IMR-90 (cell line): Measurements from ENCODE around the gene HTR2B.

ENCODE experiments used
- CTCF ChIP-seq: conservative IDR thresholded peaks from 2 replicates; pipeline ENCODE4 v1.5.1; 2012; ENCODE audit warnings: mild to moderate bottlenecking, low read depth, low read length, improper control_type of control experiment
- POLR2A ChIP-seq: IDR thresholded peaks from 2 replicates; pipeline ENCODE4 v1.6.1; 2012; ENCODE audit warnings: mild to moderate bottlenecking, low read depth, low read length
- SMC3 ChIP-seq: fragments of 150-350 bp; IDR thresholded peaks from 2 replicates; pipeline ENCODE4 v1.6.1; 2016; ENCODE audit warnings: low read depth, mild to moderate bottlenecking, antibody characterized with exemption, low read length, moderate library complexity

GRCh38 chr2:231063347-231063746 lies 61.5 kb downstream of the HTR2B start:
- TF ChIP-seq CTCF = no peak
- no peak for TF ChIP-seq POLR2A
- TF ChIP-seq SMC3 = no peak
